SK-N-DZ (cell line): ENCODE measurements around the gene LAT.
"Not testable (repeated sequence)": the region's sequence is repeated elsewhere in the genome, so short reads cannot be mapped to it uniquely, and the experiment has no call there.

Experiments
- DNase-seq: peaks from one replicate; pipeline ENCODE4 v3.0.0-alpha.2; 2015; ENCODE audit warnings: low spot score

The LAT gene

DNA sequence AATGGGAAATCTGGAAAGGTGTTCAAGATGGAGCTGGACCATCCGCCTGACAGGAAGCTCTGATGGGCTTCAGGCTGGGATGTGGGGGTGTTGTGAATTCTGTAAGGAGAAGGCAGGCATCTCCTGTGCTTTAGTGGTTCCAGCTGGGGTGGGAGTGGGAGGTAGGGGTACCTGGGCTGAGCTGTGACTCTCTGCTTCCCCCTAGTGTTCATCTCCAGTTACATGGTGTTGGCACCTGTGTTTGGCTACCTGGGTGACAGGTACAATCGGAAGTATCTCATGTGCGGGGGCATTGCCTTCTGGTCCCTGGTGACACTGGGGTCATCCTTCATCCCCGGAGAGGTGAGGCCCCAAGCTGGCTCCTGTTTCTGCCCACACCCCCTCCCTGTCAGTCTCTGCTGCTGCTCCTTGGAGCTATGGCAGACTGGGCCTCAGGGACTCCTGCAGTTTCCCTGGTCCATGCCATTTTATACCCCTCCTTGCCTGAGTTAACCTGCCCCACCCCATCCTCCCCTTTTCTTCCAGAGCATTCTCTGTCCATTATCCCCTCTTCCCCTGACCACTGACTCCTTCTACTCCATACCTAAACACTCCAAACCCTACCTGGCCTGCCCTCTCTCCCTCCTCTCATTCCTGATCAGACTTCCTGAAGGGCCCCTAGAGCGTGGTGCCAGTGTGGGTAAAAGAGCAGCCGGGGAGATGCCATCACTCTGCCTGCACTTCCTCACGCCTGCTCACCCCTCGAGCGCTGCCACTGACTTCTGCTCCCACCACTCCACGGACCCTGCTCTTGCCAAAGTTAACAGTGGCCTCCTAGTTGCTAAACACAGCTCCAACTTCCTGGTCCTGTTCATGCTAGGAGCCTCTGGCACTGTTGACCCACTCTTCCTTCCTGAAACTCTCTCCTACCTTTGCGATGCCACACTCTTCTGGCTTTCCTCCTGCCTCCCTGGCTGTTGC, 6.9 kb upstream of the LAT start:
- no peak for DNase-seq

DNA sequence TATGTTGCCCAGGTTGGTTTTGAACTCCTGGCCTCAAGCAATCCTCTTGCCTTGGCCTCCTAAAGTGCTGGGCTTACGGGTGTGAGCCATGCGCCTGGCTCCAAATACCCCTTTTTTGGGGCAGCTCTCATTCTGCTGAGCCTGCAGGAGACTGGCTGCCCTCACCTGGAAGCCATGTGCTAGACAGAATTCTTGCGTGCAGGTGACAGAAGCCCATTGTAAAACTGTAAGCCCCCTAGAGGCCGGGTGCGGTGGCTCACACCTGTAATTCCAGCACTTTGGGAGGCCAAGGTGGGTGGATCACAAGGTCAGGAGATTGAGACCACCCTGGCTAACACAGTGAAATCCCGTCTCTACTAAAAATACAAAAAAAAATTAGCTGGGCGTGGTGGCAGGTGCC, 4.5 kb upstream of the LAT start:
- DNase-seq, result not testable (repeated sequence)

DNA sequence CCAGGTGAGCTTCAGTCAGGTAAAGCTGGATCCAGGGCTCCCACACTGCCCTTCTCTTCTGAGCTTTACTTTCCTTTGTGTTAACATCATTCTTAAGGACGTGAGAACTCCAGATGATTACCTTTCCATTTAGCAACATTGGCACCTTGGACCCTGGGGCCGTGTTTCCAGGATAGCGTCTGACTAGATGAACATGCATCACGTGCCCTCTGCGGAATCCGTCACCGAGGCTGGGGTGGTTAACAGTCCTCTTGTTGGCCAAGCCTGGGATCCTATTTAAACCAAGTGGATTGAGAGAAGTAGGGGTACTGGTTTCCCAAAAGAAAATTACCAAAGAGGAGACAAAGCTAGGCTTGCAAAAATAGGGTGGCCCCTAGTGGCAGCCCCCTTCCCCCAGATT, 3.9 kb upstream of the LAT start:
- no peak for DNase-seq

DNA sequence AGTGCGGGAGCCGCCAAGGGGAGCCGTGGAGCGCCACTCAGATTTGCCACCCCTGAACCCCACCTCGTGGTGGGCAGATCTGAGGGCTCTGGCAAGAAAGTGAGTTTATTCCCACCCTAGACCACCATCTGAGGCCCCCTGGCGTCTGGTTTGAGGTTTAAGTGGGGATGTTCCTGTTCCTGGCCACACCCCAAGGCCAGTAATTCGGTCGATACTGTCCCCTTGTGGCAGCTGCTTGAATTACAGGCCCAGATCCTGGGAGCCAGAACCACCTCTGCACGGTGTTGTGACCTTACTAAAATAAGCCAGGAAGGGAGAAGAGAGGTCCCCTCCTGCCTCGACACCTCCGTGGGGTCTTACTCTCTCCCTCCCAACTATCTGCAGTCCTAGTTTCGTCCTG, 3.3 kb upstream of the LAT start:
- no peak for DNase-seq

DNA sequence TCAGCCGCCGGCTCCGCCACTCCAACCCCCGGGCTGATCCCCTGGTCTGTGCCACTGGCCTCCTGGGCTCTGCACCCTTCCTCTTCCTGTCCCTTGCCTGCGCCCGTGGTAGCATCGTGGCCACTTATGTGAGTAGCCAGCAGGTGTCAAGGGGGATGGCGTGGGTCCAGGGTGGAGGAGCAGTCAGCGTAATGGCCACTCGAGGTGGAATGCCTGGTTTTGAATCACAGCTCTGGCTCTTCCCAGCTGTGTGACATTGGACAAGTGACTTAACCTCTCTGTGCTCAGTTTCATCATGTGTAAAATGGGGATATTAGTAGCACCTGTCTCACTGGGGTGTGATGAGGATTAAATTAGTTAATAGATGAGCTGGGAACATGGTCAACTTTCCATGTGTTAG, 2.4 kb upstream of the LAT start:
- DNase-seq, result no peak

DNA sequence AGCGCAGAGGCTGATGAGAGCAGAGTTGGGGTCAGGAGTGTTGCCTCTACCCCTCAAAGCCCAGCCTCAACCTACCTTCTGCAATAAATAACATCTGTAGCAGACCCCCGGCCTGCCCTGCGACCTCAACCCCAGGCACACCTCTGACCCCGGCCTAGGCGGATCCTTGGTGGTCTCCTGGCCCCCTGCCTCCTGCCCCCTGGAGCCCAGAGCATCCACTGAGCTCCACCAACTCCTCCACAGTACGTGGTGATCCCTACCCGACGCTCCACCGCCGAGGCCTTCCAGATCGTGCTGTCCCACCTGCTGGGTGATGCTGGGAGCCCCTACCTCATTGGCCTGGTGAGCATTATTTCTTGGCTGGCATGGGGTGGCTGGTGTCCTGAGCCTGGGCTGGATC, 1.9 kb upstream of the LAT start:
- no peak for DNase-seq

DNA sequence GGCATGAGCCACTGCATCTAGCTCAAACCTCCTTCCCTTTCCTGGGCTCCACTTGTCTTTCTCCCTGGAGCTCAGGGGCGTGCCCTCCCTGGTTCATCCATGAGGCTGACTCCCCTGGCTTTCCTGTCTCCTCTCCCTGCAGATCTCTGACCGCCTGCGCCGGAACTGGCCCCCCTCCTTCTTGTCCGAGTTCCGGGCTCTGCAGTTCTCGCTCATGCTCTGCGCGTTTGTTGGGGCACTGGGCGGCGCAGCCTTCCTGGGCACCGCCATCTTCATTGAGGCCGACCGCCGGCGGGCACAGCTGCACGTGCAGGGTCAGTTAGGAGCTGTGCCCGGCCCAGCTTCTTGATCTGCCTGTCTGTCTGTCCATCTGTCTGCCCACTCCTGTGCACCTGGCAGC, 1.2 kb upstream of the LAT start:
- no peak for DNase-seq

DNA sequence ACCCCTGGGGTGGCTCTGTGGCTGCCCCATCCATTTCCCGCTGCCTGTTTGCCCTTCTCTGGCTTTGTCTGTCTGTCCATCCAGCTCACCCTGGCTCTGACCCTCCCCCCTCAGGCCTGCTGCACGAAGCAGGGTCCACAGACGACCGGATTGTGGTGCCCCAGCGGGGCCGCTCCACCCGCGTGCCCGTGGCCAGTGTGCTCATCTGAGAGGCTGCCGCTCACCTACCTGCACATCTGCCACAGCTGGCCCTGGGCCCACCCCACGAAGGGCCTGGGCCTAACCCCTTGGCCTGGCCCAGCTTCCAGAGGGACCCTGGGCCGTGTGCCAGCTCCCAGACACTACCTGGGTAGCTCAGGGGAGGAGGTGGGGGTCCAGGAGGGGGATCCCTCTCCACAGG, 761 bp upstream of the LAT start:
- no peak for DNase-seq

DNA sequence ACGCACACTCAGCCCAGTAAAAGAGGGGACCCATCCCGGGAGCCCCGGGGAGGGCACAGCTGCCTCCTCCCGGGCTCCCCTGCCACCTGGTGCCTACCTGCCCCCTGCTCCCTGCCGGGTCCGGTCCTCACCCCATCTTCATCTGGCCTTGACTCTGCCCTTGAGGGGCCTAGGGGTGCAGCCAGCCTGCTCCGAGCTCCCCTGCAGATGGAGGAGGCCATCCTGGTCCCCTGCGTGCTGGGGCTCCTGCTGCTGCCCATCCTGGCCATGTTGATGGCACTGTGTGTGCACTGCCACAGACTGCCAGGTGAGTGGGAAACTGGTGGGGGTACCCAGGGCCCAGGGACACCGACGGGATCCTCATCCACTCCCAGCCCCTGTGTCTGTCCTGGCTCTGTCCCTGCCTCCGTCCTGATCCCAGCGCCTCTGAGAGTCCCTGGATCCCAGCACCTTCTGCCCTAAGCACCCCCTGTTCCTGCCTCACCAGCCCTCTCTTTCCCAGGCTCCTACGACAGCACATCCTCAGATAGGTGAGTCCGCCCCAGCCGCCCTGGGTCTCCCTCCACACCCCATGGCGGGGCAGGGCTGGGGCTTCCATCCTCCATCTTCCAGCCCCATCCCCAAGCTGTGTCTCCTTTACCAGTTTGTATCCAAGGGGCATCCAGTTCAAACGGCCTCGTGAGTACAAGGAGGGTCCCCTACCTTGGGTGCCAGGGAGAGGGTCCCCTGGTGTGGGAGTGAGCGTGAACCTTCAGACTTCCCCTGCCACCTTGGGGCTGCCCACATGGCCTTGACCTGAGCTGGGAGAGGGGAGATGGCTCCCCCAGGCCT, 574 bp downstream of the LAT start:
- DNase-seq, result no peak

DNA sequence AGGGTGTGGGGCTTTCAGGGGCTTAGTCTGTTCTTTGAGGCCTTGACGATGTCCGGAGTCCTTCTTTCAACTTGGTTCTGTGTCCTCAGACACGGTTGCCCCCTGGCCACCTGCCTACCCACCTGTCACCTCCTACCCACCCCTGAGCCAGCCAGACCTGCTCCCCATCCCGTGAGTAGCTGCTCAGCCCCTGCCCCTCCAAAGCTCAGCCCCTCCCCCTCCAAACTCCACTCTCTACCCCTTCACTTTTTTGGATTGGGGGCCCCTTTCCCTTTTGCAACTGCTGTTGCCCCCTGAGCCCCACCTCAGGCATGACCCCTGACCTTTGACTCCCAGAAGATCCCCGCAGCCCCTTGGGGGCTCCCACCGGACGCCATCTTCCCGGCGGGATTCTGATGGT, 1.2 kb downstream of the LAT start:
- DNase-seq, result no peak

DNA sequence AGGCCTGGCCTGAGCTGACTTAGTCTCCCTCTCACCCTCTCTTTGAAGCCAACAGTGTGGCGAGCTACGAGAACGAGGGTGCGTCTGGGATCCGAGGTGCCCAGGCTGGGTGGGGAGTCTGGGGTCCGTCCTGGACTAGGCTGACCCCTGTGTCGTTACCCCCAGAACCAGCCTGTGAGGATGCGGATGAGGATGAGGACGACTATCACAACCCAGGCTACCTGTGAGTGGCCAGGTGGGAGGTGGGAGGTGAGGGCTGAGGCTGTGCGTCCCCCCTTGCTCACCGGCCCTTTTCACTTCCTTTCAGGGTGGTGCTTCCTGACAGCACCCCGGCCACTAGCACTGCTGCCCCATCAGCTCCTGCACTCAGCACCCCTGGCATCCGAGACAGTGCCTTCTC, 1.6 kb downstream of the LAT start:
- DNase-seq, result no peak

DNA sequence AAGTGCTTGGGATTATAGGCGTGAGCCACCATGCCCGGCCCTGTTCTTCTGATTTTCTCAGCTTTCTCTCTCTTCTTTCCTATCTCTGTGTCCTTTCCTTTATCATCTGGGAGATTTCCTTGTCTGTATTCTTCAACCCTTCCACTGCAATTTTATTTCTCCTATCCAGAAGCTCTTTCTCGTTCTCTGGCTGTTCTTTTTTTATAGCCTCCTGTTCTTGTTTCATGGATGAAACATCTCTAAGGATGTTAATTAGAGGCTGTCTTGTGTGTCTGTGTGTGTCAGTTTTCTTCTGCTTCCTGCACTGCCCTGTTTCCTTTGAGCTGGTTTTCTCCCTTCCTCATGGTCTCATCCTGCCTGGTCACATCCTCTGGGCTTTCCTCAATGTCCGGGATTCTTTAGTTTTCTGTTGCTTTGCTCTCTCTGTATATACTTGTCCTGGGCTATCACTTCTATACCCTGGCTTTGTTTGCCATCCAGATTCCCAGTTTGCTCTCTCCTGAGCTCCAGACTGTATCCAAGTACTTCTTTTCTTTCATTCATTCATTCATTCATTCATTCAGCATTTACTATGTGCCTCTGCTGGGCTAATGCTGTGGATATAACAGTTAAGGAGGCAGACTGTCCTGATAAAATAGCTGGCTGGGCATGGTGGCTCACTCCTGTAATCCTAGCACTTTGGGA, 2.5 kb downstream of the LAT start:
- no peak for DNase-seq

DNA sequence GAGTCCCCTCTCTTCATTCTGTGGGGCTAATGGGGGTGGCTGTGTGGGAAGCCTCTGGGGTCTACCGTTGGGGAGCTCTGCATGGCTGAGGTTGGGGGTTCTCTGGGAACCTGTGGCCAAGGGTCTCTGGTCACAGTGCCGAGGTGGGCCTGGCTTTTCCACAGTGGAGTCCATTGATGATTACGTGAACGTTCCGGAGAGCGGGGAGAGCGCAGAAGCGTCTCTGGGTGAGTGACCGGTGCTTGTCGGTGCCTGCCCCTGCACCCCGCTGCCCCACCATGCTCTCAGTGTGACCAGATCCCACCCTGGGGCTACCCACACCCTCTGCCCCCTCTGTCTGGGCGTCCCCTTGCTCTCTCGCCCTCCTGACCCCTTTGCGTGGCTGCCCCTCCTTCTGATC, 4.5 kb downstream of the LAT start:
- no peak for DNase-seq

DNA sequence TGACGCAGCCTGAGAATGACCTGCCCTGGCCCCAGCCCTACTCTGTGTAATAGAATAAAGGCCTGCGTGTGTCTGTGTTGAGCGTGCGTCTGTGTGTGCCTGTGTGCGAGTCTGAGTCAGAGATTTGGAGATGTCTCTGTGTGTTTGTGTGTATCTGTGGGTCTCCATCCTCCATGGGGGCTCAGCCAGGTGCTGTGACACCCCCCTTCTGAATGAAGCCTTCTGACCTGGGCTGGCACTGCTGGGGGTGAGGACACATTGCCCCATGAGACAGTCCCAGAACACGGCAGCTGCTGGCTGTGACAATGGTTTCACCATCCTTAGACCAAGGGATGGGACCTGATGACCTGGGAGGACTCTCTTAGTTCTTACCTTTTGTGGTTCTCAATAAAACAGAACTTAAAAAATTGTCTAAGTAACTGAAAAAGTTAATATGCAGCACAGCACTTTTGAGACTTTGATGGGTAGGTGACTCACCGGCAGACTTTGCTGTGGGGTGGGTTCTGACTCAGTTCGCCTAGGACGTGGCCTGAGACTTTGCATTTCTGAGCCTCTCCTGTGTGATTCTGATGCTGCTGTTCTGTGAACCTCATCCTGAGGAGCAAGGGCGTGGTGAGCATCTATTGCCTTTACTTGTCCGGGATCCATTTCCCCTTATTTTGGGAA, 5.7 kb downstream of the LAT start:
- DNase-seq, result no peak

DNA sequence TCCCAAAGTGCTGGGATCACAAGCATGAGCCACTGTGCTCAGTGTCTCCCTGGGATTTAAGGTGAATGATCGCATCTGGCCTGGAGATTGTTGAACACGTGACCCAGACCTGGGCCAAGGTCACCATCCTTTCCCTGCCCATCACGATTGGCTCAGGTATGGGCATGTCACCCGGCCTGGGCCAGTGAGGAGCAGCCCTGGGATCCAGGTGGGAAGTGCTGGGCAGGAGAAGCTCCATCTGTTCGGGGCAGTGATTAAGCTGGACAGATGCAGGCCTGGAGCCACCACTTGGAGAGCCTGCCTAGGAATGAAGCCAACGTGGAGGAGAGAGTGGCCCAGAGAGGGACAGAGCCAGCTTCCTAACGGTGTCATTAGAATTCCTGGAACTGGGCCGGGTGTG, 6.8 kb downstream of the LAT start:
- no peak for DNase-seq

DNA sequence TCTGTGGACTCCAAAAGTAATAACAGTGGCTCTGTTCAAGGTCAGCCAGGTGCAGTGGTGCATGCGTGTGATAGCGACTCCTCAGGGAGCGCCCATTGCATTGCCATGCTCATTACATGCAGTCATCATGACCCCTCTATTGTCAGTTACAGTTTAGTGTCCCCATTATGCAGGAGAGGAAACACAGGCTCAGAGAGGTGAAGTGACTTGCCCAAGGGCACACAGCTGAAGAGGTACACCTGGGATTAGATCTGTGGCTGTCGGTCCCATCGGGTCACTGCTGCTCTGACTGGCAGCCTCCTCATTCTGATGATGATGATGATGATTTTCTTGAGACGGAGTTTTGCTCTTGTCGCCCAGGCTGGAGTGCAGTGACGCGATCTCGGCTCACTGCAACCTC, 7.6 kb downstream of the LAT start:
- no peak for DNase-seq

DNA sequence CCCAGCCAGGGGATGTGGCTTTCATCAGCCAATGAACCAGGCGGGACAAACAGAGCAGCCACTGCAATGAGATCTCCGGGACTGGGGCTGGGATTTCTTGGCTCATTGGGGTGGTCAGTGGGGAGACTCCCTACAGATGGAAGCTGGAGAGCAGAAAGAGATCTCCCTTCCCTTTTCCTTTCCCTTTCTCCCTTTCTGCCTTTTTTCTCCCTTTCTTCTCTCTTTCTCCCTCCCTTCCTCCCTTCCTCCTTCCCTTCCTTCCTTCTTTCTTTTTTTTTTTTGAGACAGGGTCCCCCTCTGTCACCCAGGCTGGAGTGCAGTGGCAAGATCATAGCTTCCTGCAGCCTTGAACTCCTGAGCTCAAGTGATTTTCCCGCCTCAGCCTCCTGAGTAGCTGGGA, 14.0 kb downstream of the LAT start:
- DNase-seq, result no peak

DNA sequence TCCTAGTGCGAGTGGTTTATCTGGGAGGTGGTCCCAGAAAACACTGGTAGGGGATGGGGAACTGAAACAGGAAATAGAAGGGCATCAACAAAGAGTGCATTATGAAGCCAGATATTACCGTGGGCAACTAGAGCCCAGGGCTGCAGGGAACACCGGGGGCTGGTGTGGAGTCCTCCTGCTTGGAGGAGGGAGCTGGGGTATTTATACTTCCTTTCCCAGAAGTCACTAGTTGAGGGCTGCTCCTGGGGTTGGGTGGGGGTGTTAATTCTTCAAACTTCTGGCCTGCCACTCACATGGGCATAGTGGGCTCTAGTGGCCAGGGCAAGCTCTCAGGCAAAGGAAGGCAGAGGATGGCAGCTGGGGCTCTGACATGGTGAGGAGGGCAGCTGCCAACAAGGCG, 14.7 kb downstream of the LAT start:
- no peak for DNase-seq

DNA sequence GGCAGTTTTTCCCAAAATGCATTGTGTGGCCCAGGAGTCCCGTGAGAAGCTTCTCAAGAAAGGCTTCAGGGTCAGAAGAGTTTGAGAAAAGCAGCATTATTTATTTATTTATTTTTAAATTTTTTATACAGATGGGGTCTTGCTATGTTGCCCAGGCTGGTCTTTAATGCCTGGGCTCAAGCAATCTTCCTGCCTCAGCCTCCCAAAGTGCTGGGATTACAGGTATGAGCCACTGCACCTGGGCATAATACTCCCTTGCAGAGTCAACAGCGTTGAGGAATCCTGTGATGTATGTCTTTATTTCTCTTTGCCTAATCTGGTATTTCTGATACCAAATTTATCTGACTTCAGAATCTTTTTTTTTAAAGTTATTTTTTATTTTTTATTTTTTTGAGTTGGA, 15.2 kb downstream of the LAT start:
- no peak for DNase-seq

DNA sequence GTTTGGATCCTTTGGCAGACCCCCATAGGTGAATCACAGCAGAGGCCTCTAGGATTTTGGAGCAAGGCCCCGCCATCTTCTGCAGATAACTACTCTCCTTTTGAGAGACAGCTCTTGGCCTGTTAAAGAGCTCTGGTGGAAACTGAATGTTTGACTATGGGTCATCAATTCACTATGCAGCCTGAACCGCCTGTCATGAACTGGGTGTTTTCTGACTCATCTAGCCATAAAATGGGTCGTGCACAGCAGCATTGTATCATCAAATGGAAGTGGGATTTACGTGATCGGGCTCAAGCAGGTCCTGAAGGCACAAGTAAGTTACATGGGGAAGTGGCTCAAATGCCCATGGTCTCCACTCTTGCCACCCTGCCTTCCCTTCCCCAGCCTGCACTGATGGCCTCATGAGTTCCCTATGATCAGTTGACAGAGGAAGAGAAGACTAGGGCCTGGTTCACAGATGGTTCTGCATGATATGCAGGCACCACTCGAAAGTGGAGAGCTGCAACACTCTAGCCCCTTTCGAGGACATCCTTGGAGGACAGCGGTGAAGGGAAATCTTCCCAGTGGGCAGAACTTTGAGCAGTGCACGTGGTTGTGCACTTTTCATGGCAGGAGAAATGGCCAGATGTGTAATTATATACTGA, 19.8 kb downstream of the LAT start:
- not testable (repeated sequence) for DNase-seq
